ENCODE data around the gene ZIK1.
A peak's percentile ranks its signal among the peaks of the same experiment; 100 is the strongest.

ZIK1 gene

GRCh38 chr19:57615346-57615745 lies 31.4 kb downstream of the ZIK1 start:
- H3K36me3 ChIP-seq (ENCODE audit: low read depth), result peaks cover 50% of the 10 kb centered on the region
- peaks cover 39% of the 10 kb centered on the region for H3K9me3 ChIP-seq (ENCODE audit: severe bottlenecking)
- no peak for DNase-seq (ENCODE audit: low spot score)
- H3K27me3 ChIP-seq (ENCODE audit: insufficient read depth, poor library complexity, severe bottlenecking), result no peaks in the 10 kb centered on the region
- TF ChIP-seq CTCF (IDR thresholded peaks at IDR 0.05; ENCODE audit: poor library complexity, severe bottlenecking), result no peak
- H3K27ac ChIP-seq (ENCODE audit: poor library complexity, severe bottlenecking), result no peak overlapping the region
- H3K4me3 ChIP-seq (ENCODE audit: severe bottlenecking), result no peak overlapping the region
- no peaks in the 10 kb centered on the region for H3K4me1 ChIP-seq (ENCODE audit: insufficient read depth, poor library complexity, severe bottlenecking)
- ATAC-seq (ENCODE audit: low read depth), result no peak

DNA sequence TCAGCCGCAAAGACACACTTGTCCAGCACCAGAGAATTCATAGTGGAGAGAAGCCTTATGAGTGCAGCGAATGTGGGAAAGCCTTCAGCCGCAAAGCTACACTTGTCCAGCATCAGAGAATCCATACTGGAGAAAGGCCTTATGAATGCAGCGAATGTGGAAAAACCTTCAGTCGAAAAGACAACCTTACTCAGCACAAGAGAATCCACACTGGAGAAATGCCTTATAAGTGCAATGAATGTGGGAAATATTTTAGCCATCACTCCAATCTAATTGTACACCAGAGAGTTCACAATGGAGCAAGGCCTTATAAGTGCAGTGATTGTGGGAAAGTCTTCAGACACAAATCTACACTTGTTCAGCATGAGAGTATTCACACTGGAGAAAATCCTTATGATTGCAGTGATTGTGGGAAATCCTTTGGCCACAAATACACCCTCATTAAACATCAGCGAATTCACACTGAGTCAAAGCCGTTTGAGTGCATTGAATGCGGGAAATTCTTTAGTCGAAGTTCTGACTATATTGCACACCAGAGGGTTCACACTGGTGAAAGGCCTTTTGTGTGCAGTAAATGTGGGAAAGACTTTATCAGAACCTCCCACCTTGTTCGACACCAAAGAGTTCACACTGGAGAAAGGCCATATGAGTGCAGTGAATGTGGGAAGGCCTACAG lies 36.9 kb downstream of the ZIK1 start:
- no peaks in the 10 kb centered on the region for H3K4me1 ChIP-seq (ENCODE audit: insufficient read depth, poor library complexity, severe bottlenecking)
- DNase-seq (ENCODE audit: low spot score), result no peak
- H3K4me3 ChIP-seq (ENCODE audit: severe bottlenecking), result no peak overlapping the region
- peaks cover 45% of the 10 kb centered on the region for H3K9me3 ChIP-seq (ENCODE audit: severe bottlenecking)
- TF ChIP-seq CTCF (IDR thresholded peaks at IDR 0.05; ENCODE audit: poor library complexity, severe bottlenecking), result no peak
- no peaks in the 10 kb centered on the region for H3K27me3 ChIP-seq (ENCODE audit: insufficient read depth, poor library complexity, severe bottlenecking)
- no peak overlapping the region for H3K27ac ChIP-seq (ENCODE audit: poor library complexity, severe bottlenecking)
- ATAC-seq (ENCODE audit: low read depth), result no peak
- peaks cover 78% of the 10 kb centered on the region for H3K36me3 ChIP-seq (ENCODE audit: low read depth)

GRCh38 chr19:57623091-57623490 lies 39.1 kb downstream of the ZIK1 start:
- no peak overlapping the region for H3K27ac ChIP-seq (ENCODE audit: poor library complexity, severe bottlenecking)
- ATAC-seq (ENCODE audit: low read depth) (no peak), DNase-seq (ENCODE audit: low spot score) (no peak)
- H3K27me3 ChIP-seq (ENCODE audit: insufficient read depth, poor library complexity, severe bottlenecking), result no peaks in the 10 kb centered on the region
- H3K9me3 ChIP-seq (ENCODE audit: severe bottlenecking), result peaks cover 27% of the 10 kb centered on the region
- peaks cover 58% of the 10 kb centered on the region for H3K36me3 ChIP-seq (ENCODE audit: low read depth)
- TF ChIP-seq CTCF (IDR thresholded peaks at IDR 0.05; ENCODE audit: poor library complexity, severe bottlenecking), result no peak
- H3K4me1 ChIP-seq (ENCODE audit: insufficient read depth, poor library complexity, severe bottlenecking), result no peaks in the 10 kb centered on the region
- H3K4me3 ChIP-seq (ENCODE audit: severe bottlenecking), result no peak overlapping the region

DNA sequence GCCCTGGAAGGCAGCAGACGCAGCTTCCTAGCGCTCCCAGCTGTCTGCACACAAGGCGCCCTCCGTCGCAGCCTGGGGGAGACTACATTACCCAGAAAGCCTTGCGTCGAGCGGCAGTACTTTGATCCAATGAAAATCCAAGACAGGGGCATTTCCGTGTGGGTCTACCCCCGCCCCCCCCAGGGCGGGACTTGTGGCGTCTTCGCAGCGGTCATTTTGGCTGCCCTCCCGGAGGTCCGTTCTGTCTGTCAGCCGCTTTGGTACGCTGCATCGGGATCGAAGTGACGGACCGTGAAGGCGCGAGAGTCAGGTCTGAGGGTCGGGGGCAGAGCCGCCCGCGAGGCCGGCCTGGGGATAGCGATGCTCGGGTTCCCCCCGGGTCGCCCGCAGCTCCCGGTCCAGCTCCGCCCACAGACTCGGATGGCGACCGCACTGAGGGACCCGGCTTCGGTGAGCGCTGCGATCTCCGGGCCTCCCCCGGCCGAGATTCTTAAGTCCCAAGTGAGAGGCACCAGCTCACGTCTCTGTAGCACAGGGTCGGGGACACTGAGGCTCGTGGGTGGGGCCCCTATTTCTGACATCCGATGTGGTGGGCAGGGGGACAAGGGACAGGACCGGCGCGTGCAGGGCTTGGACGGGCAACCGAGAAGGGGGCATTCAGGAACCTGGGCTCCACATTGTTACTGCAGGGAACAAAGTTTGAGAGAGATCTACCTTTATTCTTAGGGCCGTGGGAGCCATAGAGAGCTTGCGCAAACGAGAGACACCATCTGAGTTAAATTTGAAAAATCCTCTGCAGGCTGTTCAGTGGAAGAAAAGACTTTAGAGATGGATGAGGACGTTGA lies 49.3 kb downstream of the ZIK1 start, which contains the start of gene ZNF211:
ZNF211 (plus strand) TSS at position 182 of the 845 bp plus-strand sequence; CDS start at position 361, 179 bp downstream.
- no peaks in the 10 kb centered on the region for H3K4me1 ChIP-seq (ENCODE audit: insufficient read depth, poor library complexity, severe bottlenecking)
- H3K27ac ChIP-seq (ENCODE audit: poor library complexity, severe bottlenecking), result no peak within 1 kb of the TSS
- peaks cover 38% of the 10 kb centered on the region for H3K36me3 ChIP-seq (ENCODE audit: low read depth)
- H3K9me3 ChIP-seq (ENCODE audit: severe bottlenecking), result peaks cover 4% of the 10 kb centered on the region
- no peaks in the 10 kb centered on the region for H3K27me3 ChIP-seq (ENCODE audit: insufficient read depth, poor library complexity, severe bottlenecking)
- peak within 1 kb of the TSS; percentile 57 for H3K4me3 ChIP-seq (ENCODE audit: severe bottlenecking)
- ATAC-seq (ENCODE audit: low read depth) (peak; percentile 99), DNase-seq (ENCODE audit: low spot score) (peak; percentile 89)
- TF ChIP-seq CTCF (IDR thresholded peaks at IDR 0.05; ENCODE audit: poor library complexity, severe bottlenecking), result no peak

GRCh38 chr19:57633832-57634131 lies 49.8 kb downstream of the ZIK1 start:
- ATAC-seq (ENCODE audit: low read depth), result no peak
- H3K27me3 ChIP-seq (ENCODE audit: insufficient read depth, poor library complexity, severe bottlenecking), result no peaks in the 10 kb centered on the region
- no peak overlapping the region for H3K27ac ChIP-seq (ENCODE audit: poor library complexity, severe bottlenecking)
- H3K4me3 ChIP-seq (ENCODE audit: severe bottlenecking), result peak overlapping the region; percentile 57
- H3K36me3 ChIP-seq (ENCODE audit: low read depth), result peaks cover 44% of the 10 kb centered on the region
- H3K4me1 ChIP-seq (ENCODE audit: insufficient read depth, poor library complexity, severe bottlenecking), result no peaks in the 10 kb centered on the region
- TF ChIP-seq CTCF (IDR thresholded peaks at IDR 0.05; ENCODE audit: poor library complexity, severe bottlenecking), result no peak
- H3K9me3 ChIP-seq (ENCODE audit: severe bottlenecking), result peaks cover 4% of the 10 kb centered on the region
- no peak for DNase-seq (ENCODE audit: low spot score)

Measured in RWPE2 (cell line).